ENCODE measurements around the gene ANXA10. TPM values are rescaled to one million over a fixed set of nuclear protein-coding genes. Genes with fewer than 3 reads are reported as not detected.

The ANXA10 gene, protein sequence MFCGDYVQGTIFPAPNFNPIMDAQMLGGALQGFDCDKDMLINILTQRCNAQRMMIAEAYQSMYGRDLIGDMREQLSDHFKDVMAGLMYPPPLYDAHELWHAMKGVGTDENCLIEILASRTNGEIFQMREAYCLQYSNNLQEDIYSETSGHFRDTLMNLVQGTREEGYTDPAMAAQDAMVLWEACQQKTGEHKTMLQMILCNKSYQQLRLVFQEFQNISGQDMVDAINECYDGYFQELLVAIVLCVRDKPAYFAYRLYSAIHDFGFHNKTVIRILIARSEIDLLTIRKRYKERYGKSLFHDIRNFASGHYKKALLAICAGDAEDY
- not detected for total RNA-seq

DNA sequence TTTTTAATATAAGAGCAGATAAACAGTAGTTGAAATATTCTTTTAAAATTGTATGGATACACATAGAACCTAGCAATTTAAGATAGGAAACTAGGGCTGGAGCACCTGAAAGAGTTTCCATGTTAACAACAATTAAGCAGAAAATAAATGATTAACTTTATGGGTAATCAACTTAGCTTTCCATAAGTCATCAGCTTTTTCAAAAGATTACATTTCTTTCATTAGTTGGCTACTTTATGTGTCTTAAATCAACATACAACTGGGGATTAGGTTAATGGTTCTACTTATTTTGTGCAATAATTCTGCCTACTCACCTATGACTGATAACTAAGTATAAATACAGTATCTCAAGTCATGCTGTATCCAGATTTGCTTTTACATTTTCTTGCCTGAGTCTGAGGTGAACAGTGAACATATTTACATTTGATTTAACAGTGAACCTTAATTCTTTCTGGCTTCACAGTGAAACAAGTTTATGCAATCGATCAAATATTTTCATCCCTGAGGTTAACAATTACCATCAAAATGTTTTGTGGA lies at the start of gene ANXA10:
TSS of gene ANXA10 (plus strand) at position 362 of the 537 bp plus-strand sequence. CDS start at position 526, 164 bp downstream.
- no peak for DNase-seq (ENCODE audit: low read depth in 2 of 3, low spot score in 2 of 3)

DNA sequence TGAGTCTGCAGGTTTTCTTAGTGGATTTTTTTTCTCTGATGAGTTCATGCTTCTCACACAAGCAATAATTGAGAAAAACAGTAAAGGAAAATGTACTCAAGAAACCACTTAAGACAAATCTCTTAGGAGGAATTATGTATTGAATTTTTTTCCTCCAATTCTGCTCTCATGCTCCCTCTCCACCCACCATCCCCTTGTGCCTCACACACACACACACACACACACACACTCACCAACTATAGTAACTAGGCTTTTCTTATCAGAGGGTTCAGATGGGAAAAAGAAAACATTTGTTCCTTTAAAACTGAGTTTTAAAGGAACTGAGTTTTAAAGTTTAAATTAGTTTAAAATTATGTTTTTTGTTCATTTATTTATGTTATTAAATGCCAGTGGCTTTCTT lies 47.0 kb upstream of the ANXA10 start:
- no peak for DNase-seq (ENCODE audit: low read depth in 2 of 3, low spot score in 2 of 3)

DNA sequence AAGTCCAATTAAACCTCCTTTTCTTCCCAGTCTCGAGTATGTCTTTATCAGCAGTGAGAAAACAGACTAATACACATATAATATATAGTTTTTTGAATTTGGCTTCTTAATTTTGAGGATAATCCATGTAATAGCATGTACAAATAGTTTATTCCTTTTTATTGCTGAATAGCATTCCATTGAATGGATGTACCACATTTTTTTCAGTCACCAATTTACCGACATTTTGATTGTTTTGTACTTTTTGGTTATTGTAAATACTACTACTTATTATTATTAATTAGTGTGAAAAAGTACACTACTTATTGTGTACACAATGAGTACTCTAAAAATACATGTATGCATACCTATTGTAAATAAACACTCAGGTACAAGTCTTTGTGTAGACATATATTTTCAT lies 42.3 kb upstream of the ANXA10 start:
- no peak for DNase-seq (ENCODE audit: low read depth in 2 of 3, low spot score in 2 of 3)

DNA sequence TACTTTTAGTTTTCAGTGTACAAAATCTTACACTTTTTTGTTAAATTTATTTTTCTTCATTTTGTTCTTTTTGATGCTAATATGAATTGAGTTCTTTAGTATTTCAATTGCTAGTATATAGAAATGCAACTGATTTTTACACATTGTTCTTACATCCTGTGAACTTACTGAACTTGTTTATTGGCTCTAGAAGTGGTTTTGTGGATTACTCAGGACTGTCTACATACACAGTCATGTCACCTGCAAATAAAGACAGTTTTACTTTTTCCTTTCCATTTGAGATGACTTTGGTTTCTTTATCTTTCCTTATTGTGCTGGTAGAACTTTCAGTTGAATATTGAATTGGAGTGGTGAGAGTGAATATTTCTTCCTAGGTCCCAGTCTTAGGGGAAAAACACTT lies 40.8 kb upstream of the ANXA10 start:
- DNase-seq (ENCODE audit: low read depth in 2 of 3, low spot score in 2 of 3) = no peak

DNA sequence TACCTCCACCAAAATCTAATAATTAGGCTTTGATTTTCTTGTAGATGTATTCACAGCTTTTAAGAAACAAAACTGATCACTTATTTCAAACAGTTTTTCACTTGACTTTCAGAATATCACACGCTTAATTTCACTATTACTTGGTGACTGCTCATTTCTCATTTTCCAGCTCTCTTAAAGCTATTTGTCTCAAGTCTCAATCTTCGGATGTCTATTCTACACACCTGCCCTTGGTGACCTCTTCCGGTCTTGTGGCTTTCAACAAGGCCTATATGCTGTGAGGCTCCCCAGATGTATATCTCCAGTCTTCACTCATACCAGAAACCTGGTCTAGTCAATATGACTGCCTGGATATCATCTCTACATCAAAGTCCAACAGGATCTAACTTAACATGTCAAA lies 34.9 kb upstream of the ANXA10 start:
- DNase-seq (ENCODE audit: low read depth in 2 of 3, low spot score in 2 of 3) = no peak

DNA sequence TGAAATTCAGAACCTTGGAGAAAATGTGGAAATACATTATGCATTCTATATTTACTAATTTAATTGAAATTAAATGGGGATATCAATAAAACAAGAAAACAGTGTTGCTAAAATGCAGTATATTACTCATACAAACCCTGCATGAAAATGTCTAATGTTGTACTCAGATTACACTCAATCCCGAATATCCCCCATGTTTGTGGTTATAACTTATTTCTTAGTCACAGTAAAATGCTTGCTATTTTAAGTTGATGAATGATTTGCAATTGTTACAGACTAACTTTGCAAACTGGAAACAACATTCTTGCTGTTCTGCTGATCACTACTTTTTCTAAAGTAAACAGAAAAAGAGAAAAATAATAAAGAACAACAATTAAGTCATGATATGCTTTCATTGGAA lies 33.1 kb upstream of the ANXA10 start:
- no peak for DNase-seq (ENCODE audit: low read depth in 2 of 3, low spot score in 2 of 3)

DNA sequence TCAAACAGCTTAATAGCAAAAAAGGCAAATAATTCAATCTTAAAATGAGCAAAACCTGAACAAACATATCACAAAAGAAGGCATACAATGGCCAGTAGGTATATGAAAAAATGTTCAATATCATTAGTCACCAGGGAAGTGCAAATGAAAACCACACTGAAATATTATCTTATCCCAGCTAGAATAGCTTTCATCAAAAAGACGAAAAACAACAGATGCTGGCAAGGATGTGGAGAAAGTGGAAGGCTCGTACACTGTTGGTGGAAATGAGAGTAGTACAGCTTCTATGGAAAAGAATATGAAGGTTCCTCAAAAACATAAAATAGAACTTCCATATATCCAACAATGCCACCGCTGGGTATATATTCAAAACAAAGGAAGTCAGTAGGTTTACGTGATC lies 29.3 kb upstream of the ANXA10 start:
- no peak for DNase-seq (ENCODE audit: low read depth in 2 of 3, low spot score in 2 of 3)

DNA sequence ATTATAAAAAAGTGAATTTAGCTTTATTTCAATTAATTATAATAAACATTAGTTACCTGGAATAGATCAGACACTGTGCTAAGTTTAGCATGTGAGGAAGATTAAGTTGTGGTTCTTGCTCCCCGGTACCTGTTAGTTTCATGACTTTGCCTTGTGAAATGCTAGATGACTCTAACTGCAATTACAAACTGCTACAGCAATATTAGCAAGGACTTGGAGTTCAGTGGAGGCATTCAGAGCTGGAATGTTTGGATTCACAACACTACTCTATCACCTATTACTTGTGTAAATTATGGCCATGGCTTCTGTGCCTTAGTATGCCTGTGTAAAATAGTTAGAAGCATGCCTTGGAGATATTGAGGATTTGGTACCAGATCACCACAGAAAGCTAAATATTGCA lies 21.4 kb upstream of the ANXA10 start:
- DNase-seq (ENCODE audit: low read depth in 2 of 3, low spot score in 2 of 3) = no peak

DNA sequence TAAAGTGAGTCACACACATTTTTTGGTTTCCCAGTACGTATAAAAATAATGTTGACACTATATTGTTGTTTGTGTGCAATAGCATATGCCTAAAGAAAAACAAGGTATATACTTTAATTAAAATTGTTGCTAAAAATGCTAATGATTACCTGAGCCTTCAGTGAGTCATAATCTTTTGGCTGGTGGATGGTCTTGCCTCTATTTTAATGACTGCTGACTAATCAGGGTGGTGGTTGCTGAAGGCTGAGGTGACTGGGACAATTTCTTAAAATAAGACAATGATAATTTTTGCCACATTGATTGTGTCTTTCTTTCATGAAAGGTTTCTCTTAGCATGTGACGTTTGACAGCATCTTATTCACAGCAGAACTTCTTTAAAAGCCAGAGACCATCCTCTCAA lies 21.0 kb upstream of the ANXA10 start:
- DNase-seq (ENCODE audit: low read depth in 2 of 3, low spot score in 2 of 3) = no peak

DNA sequence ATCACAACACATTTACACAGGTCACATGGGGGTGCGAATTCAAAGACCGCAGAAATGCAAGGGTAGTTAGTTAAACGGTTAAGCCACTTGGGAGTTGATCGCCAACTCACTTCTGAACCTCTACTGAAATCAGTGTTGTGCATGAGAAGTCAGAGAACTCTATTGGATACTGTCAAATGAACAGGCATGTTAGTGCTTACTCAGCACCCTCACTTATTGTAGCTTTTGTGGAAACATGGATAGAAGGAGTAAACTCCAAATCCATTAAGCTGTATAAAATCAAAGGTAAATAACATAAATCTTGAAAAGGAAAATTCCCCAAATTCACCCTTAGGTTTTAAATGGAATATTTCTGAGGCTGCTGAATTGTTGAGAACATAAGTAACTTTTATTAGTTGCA lies 17.5 kb upstream of the ANXA10 start:
- no peak for DNase-seq (ENCODE audit: low read depth in 2 of 3, low spot score in 2 of 3)

DNA sequence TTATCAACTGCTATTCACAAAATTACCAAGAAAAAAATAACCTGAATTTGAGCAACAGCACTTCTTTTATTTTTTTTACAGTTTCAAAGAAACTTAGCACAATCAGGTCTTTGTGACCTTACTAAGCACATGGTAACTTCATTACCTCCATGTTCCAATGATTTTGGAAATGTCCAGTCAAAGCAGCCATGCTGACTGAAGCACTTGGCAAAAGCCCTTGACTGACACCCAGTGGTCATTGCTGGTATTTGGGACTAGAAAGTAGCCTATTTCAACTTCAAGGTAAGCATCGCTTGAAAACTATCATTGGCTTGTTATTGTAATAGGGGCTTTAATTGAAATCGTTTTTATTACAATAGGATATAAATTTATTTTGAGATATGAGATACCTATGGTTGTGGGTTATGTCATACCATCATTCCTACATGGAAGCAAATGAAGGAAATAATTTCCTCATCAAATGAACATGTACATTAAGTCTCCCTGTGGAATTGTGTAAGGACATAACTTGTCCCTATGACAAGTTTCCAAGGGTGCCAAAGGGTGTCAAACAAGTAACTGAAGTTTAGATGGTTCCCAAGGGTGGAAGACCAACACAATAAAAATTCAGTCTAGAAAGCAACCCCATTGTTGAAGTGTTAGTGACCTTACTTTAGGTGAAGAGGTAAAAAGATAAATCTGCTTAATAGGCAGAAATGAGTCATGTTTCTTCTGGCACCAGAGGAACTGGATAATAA lies 15.2 kb upstream of the ANXA10 start:
- peak in 2 of 3 donors; percentile 23 to 65 for DNase-seq (ENCODE audit: low read depth in 2 of 3, low spot score in 2 of 3)

DNA sequence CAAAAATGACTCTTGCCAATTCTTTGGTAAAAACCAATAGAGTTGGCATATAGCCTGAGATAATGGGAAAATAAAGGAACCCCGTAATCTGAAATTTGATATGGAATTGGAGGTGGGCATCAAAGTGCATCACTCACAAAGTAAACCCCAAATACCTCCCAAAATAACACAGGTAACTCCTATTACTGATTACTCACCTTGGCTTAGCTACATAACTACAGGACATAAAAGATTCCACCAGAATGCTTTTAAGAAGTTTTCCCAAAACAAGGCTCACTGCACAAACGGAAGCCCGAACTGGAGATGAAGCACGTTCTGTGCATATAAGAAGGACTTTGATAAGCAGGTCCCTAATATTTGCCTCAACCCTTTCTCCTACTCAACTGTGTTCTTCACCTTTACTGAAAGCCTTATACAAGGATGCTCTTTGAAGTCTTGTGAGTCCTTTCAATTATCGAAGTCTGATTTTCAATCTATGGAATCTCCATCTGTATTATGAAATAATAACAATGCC lies 14.6 kb upstream of the ANXA10 start:
- no peak for DNase-seq (ENCODE audit: low read depth in 2 of 3, low spot score in 2 of 3)

DNA sequence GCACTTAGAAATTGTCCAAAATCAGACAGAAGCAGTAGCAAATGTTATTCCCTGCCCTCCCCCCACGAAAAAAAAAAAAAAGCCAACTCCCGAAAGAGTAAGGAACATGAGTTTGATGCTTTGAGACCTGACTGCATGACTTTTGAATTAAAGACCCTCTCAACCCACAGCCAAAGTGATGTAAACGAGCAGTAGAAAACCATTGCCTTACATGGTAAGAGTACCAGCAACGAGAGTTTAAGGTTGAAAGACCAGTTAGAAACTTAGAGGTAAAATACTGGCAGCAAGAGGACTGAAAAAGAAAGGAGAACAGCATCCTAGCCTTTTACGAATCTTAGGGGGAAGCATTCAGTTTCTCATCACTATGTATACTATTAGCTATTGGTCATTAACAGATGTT lies 10.0 kb upstream of the ANXA10 start:
- no peak for DNase-seq (ENCODE audit: low read depth in 2 of 3, low spot score in 2 of 3)

DNA sequence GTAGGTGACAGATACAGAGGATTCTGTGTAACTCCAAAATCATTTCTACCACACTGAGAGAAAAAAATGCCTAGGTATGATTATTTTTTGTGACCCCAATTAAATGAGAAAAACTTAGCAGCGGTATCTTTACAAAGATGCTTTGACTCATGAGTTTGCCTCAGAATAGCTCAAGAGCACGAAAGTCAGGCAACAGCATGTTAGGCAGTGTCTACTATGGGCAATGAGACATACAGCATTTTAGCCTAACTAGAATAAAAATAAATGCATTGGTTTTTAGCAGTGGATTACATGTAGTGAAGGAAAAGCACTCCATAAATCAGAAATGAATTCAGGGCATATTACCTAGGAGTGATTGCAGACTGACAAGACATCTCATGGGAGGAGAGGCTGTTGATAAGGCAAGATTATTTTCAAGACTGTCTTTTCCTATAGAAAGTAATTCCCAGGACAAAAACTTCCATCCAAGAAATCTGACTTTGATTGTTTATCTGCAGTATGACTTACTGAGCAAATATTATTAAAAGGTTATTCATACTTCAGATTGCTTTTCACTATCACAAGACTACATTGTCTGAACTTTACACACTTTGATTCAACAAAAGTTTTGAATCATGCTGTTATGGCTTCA lies 3.6 kb downstream of the ANXA10 start:
- DNase-seq (ENCODE audit: low read depth in 2 of 3, low spot score in 2 of 3) = no peak

DNA sequence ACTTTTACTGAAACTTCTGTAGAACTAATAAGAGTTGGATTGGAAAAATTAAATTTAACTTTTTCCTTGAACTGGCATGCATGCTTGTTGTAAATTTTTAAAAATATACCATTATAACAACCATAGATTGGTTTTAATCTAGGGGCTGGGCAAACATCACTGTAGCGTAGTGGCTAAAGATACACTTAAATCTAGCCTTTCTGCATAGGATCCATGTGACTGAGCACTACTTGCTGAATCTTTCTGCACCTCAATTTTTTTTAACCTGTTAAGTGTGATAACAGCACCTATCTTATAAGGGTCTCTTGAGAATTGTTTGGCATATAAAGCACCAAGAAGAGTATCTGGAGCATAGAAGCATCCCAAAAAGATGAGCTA lies 4.1 kb downstream of the ANXA10 start:
- no peak for DNase-seq (ENCODE audit: low read depth in 2 of 3, low spot score in 2 of 3)

DNA sequence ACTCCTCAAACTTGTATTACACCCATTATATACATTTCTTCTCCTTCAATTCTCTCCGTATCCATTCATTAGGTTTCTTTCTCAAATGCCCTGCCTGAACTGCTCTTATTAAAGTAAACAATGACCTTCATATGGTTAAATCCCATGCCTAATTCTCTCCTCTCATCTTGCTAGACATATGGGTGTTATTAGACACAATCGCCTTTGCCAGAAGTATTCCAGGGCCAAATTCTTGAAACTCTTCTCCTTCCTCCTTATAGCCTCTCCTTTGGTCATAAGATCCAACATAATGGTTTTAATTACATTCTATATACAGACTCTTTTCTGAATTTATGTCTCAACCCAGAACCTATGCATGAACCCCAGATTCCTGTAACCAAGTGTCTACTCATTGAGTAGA lies 4.8 kb downstream of the ANXA10 start:
- DNase-seq (ENCODE audit: low read depth in 2 of 3, low spot score in 2 of 3) = no peak

DNA sequence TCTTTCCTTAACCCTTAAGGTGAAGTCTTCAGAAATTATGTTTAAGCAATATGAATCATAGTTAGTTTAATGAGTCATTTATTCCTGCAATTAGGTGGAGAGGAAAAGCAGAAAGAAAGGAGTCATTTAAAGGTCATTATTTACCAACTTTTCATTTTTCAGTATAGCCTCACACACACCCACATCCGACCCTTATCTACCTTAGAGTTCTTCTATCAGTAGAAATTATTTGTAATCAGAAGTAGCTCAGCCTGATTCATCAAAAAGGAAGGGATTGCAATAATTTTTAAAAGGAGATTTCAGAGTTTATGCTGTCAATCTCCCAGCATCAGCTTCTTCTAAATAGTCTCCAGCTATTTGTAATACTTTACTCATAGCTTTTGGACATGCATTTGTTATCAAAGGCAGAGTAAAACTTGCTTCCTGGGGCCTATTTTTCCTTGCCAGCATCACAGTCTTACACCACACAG lies 5.9 kb downstream of the ANXA10 start:
- DNase-seq (ENCODE audit: low read depth in 2 of 3, low spot score in 2 of 3) = no peak

DNA sequence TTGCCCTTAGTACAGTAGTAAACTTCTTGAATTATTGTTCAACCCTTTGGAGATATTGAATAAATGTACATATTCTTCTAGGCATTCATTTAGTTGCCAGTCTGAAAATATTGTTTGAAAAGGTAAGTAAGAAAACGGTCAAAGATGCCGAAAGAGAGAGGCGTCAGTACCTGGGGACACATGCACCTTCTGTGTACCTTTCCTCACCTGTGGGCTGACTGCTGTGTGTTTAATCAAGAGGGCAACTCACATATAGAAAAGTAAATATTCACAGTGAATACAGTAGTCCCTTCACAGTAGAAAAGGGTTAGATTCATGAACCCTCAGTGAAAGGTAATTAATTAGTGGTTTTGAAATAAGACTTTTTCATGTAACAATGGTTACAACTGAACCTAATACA lies 6.9 kb downstream of the ANXA10 start:
- DNase-seq (ENCODE audit: low read depth in 2 of 3, low spot score in 2 of 3) = no peak

DNA sequence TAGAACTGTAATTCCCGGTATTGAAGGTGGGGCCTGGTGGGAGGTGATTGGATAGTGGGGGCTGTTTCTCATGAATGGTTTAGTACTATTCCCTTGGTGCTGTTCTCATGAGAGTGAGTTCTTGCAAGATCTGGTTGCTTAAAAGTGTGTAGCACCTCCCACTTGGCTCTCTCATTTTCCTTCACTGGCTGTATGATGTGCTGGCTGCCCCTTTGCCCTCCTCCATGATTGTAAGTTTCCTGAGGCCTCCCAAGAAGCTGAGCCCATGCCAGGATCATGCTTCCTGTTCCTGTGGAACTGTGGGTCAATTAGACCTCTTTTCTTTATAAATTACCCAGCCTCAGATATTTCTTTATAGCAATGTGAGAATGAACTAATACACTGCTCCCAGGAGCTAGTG lies 8.7 kb downstream of the ANXA10 start:
- DNase-seq (ENCODE audit: low read depth in 2 of 3, low spot score in 2 of 3) = no peak

DNA sequence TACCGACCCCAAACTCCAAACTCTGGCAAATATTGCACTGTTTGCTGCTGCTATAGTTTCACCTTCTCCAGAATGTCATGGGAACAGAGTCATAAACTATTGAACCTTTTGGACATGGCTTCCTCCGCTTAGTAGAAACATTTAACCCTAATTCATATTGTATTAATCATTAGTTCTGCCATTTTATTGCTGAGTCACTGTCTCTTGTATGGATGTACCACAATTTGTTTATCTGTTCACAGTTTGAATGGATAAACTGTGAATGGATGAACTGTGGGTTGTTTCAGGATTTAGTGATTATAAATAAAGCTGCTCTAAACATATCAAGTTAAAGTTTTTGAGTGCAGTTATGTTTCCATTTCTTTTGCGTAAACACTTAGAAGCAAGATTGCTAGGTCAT lies 10.1 kb downstream of the ANXA10 start:
- DNase-seq (ENCODE audit: low read depth in 2 of 3, low spot score in 2 of 3) = no peak

DNA sequence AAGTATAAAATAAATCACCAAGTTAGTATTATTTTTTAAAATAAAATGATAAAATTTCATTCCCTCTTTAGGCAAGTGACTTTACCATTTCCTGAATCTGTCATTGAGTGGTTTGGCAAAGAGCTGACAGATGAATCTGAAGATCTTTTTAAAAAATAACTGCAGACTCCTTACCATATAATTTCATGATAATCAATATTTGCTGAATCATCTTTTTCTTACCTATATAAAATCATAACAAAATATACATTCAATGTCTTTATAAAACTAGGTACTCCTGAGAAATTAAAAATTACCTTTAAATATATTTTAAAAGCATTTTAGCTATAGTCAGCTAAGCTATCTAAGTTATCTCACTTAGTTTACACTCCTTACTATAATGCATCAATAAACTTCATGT lies 17.2 kb downstream of the ANXA10 start:
- no peak for DNase-seq (ENCODE audit: low read depth in 2 of 3, low spot score in 2 of 3)

All from hematopoietic multipotent progenitor cell (in vitro differentiated cells).